Activated T-cell treated with anti-CD3 and anti-CD28 coated beads for 1 hour (primary cell): Measurements from ENCODE around the gene KHDC4.

Experiments used
- DNase-seq: peaks from one replicate; pipeline ENCODE4 v3.0.0-alpha.2; 2020; ENCODE audit warnings: low read depth

Gene KHDC4

GRCh38 chr1:155934097-155934935 is at the start of gene KHDC4:
Gene KHDC4 (minus strand): TSS chr1:155934413. CDS start chr1:155934373, 40 bp downstream.
- DNase-seq, result peak; percentile 88

GRCh38 chr1:155983191-155984024 is 49.2 kb upstream of the KHDC4 start:
- no peak for DNase-seq

DNA sequence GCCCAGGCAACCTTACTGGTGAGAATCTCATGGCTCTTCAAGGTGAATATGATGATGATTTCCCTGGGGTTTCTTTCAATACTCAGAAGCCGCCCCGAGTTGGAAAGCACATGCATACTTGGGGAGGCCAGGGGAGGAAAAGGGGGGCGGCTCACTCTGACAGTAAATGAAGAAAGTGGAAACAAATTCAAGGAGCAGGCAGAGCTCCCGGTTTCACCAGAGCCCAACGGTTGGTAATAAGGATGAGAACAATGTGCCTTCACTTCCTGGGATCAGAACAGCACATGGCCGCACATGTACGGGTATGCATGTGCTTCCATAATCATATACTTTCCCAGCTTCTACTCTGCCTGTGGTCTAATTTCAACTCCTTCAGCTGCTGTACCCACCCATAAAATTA is 47.9 kb upstream of the KHDC4 start:
- DNase-seq, result no peak

GRCh38 chr1:155981266-155982088 is 47.3 kb upstream of the KHDC4 start:
- DNase-seq, result no peak

- no peak for DNase-seq
Measured at GRCh38 chr1:155979597-155980343, 45.6 kb upstream of the KHDC4 start.

GRCh38 chr1:155978973-155979429 is 44.8 kb upstream of the KHDC4 start:
- no peak for DNase-seq

DNA sequence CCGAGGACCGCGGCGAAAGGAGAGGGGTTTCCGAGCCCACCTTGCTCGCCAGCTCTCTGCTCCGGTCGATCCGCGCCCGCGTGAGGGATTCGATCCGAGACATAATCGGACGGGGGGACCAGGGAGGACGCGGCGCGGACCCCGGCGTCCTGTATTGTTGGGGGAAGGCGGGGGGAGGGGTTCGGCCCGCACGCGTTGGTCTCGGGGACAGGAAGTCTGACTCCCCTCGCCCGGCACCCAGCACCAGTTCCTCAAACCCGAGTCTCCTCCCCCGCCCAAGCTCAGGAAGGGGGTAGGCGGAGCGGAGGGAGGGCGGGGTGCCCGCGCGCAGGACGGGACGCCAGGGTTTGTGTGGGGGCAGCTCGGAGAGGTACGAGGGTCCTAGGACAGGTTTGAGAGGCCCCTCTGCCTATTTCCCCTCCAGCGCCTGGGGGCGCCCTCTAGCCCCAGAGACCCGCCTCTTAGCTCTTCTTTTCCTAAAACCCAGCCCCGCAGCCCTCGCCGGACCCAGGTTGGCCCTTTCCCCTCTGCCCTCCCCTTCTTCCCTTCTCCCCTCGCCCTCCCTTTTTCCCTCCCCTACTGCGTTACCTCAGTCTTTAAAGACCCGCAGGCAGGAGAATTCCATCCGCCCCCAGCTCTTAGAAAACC is 44.2 kb upstream of the KHDC4 start, which contains the start of gene ARHGEF2:
Gene ARHGEF2 (minus strand): TSS at position 223 of the 648 bp plus-strand sequence. CDS start 120 bp downstream, at position 103.
- DNase-seq, result peak; percentile 72

GRCh38 chr1:155977690-155978324 is 43.6 kb upstream of the KHDC4 start:
- DNase-seq, result no peak

DNA sequence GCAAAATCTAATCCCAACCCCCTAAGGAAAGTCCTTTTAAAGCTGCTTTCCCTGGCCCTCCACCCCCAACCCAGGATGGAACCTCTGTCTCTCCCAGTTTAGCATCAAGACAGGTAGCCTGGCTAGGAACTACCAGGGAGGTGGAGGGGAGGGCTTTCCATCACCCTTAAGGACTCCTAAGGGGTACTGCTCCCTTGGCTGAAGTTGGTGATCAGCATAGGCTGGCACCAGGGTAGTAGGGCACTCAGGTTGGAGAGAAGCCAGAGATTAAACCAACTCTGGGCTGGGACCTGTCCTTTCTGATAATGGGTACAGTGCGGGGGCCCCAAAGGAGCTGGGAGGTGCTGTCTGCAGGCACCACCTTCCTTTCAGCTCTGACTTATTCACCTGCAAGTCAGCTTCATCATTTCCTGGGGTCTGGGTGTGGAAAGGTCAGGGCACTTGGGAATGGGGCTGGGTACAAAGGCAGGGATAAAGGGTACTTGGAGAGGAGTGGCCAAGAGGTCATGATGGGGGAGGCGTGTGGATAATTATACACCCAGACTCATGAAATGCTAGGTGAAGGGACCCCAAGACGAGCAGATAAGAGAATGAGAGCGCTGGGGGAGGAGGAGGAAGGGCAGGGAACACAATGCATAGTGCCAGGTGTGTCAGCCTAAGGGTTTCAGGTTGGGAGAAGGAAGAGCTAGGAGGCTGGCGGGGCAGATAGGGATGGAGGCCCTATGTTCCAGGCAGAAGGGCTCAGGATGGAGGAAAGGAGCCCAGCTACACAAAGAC is 42.9 kb upstream of the KHDC4 start:
- DNase-seq, result no peak

DNA sequence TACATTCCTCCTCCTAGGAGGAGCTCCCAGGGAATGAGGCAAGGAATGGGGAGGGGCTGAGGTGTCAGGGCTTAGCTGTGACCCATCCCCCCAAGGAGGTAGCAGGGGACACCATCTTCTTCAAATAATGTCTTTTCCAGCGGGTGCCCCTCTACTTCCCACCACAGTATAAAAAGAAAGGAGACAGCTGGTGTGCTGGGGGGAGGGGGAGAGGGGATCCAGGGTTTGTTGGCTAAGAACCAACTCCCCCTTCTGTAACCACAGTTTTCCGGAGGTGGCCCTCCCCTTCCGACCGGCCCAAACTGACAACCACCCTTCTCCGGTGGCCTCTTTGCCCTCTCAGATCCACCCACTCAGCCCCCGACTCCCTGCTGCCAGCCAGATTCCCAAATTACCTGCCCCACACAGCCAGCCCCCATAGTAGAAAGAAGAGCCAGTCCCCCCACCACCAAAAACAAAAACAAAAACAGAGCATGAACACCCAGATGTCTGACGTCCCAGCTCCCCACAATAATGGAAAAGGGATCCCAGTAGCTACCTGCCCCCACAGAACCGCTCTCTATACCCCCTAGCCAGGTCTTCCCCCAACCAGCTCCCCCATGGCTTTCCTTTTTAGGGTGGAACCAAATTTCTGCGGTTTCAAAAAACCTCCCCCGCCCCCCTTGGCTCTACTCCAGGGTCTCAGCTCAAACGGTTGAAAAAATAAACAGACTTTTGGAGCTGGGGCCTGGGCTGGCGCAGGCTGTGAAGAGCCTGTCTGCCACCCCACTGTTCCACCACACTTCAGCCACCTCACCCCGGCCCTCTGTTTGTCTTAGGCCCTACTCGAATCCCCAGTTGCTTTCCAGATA is 42.1 kb upstream of the KHDC4 start:
- peak; percentile 70 for DNase-seq

DNA sequence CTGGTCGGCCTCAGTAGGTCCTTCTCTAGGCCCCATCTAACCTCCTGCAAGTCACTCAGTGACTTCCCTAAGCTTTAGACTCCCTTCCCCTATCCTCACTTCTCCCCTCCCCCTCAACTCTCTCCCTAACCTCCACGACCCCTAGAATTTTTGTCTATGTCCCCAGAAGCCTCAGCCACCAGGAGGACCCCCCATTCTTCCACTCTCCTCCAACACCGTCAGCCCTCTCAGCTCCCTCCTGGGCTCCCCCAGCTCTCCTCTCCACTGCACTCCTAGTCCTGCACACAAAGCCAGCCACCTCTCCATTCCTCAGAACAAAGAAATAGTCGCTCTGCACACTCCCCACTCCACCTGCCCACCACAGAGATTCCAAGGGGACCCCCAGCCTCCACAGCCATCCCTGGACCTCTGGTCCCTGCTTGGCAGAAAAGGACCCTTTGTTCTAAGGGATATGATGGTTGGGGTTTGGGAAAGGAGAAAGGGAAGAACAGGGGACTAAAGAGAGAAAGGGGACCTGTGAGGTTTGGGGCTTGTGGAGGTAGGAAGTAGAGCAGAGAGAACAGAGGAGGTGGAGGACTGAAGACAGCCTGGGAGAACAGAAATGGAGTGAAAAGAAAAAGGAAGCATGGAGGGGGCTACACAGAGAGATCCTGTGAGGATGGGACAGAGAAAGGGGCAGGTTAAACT is 41.3 kb upstream of the KHDC4 start:
- no peak for DNase-seq

- no peak for DNase-seq
Measured at GRCh38 chr1:155974208-155975115, 40.2 kb upstream of the KHDC4 start.

DNA sequence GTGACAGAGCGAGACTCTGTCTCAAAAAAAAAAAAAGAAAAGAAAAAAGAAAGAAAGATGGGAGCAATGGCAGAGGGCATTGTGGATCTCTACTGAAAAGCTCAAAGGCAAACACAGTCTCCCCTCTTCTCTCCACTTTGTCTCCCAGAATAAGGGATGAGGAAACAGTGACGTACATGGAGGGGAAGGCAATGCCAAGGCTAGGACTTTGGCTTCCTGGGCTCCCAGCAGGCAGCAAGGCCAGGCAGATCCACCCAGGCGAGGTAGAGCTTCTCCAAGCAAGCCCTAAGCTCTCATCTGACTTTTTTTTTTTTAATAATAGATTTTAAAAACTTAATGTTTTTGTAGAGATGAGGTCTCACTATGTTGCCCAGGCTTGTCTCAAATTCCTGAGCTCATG is 39.5 kb upstream of the KHDC4 start:
- no peak for DNase-seq

DNA sequence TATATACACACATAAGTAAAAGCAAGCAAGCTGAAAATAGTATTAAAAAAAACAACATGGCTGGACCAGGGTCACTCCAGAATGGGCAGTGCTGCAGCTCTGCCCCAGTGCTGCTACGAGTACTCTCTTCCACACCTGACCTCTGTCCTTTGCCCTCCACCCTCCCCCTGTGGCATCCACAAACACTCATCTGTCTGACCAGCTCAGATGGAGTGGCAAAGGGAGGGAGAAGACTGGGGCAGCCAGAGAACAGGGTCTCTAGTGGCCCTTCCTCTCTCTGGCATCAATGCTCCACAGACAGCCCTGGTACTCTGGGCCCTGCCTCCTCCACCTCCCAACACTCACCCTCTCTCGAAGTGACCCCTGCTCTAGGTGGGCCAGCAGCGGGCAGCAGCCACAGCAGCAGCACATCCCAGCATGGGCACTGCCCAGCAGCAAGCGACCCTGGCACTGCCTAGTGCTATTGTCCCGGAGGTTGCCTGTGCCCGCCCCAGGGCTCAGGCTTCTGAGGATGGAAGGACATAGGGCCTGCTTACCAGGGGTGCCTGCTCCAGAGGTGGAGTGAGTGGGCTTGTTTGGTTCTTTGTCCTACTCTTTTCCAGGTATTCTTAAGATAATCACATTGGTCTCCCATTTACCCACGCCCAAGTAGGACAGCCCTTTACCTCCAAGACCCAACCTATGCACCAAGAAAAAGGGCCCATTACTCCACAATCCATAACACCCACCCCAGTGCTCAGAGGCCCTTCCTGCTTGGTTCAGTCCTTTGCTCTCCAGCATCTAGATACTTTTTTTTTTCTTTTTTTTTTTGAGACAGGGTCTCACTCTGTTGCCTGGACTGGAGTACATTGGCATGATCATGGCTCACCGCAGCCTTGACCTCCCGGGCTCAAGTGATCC is 37.9 kb upstream of the KHDC4 start:
- DNase-seq, result no peak

- no peak for DNase-seq
Measured at GRCh38 chr1:155970531-155971167, 36.4 kb upstream of the KHDC4 start.
